ENCODE measurements around the gene ZNF385C. TPM values are rescaled to one million over a fixed set of nuclear protein-coding genes. Genes with fewer than 3 reads are reported as not detected.

ZNF385C gene
- total RNA-seq, 1 experiment from 2014 or later: 2.8 TPM

DNA sequence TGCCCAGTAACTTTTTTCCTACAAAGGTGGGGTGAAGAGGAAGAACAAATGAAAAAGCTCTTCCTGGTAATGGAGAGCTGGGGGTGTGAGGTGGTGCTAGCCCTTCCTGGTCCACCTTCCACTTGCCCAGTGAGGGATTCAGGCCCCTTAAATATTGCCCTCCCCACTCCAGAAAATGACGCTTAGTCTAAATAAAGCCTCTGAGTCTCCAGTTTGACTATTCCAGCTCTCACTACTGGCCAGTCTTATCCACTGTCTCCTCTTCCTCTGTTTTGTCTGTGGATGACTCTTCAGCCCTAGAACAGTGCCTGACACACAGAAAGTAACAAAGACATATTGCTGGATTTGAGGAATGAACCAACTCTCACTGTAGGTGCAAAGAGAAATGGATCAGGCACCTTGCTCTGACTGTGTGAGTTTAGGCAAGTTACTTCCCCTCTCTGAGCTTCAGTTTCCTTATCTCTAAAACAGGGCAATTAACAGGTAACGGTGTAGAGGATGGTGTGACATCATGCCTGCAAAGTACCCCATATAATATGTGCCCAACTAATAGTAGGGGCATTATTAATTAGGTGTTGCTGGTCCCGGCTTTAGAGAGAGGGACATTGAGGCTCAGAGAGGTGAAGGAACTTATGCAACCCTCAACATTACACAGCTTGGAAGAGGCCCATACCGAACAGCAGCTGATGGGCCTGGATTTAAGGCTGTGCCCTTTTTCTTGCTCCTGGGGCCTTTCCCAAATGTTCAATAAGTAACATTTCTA lies 21.3 kb downstream of the ZNF385C start:
- Histone ChIP-seq H2BK120ac (ENCODE audit: low read depth, low read length, poor library complexity, severe bottlenecking) (no peak overlapping the region), H3K27ac (ENCODE audit: insufficient read length, low read depth, low read length) (no peak overlapping the region), H3K4me1 (ENCODE audit: insufficient read depth, low read length) (no peaks in the 10 kb centered on the region), H3K23ac (ENCODE audit: insufficient read length, low read depth, low read length) (no peak overlapping the region), H2BK15ac (ENCODE audit: low read depth, low read length) (no peak overlapping the region), H3K18ac (ENCODE audit: insufficient read length, low read depth, low read length) (no peak overlapping the region), H3T11ph (ENCODE audit: low read length) (no peak overlapping the region), H3K9me3 (ENCODE audit: control insufficient read depth, low read depth, low read length) (no peaks in the 10 kb centered on the region), H3K23me2 (ENCODE audit: insufficient read length, low read depth, low read length, poor library complexity, severe bottlenecking) (peaks cover 6% of the 10 kb centered on the region), H3K9ac (ENCODE audit: extremely low read depth, insufficient read length, low read length) (no peak overlapping the region), H2AK5ac (ENCODE audit: insufficient read length, low read length) (no peak overlapping the region), H3K4me2 (ENCODE audit: insufficient read depth, insufficient read length, low read length) (no peak overlapping the region), H3K14ac (ENCODE audit: insufficient read depth, low read length) (no peak overlapping the region), H3K4ac (ENCODE audit: low read depth, low read length) (no peak overlapping the region), H4K20me1 (ENCODE audit: control insufficient read depth, insufficient read depth, insufficient read length) (no peaks in the 10 kb centered on the region), H3K56ac (ENCODE audit: insufficient read length, low read depth, low read length) (no peak overlapping the region), H3K27me3 (ENCODE audit: insufficient read depth, low read length) (no peaks in the 10 kb centered on the region), H3K79me2 (ENCODE audit: insufficient read depth, low read length) (no peaks in the 10 kb centered on the region), H2AFZ (ENCODE audit: low read length) (no peak overlapping the region), H4K5ac (ENCODE audit: insufficient read length, low read depth, low read length) (no peak overlapping the region), H2BK5ac (ENCODE audit: insufficient read length, low read length) (no peak overlapping the region), H3K79me1 (ENCODE audit: insufficient read depth, low read depth, low read length, poor library complexity, severe bottlenecking) (no peaks in the 10 kb centered on the region), H4K91ac (ENCODE audit: insufficient read length, low read depth, low read length) (no peak overlapping the region), H2BK12ac (ENCODE audit: insufficient read length, low read depth, low read length) (no peak overlapping the region), H4K8ac (replicated peaks; ENCODE audit: insufficient read length, low read depth, low read length) (no peak overlapping the region), H2BK20ac (ENCODE audit: low read depth, low read length, poor library complexity, severe bottlenecking) (no peak overlapping the region)
- WGBS (ENCODE audit: extremely low coverage, insufficient read length, low lambda C conversion rate): no CpG with 5 or more reads among the region's 4 CpGs
- TF ChIP-seq, protein P1, sequence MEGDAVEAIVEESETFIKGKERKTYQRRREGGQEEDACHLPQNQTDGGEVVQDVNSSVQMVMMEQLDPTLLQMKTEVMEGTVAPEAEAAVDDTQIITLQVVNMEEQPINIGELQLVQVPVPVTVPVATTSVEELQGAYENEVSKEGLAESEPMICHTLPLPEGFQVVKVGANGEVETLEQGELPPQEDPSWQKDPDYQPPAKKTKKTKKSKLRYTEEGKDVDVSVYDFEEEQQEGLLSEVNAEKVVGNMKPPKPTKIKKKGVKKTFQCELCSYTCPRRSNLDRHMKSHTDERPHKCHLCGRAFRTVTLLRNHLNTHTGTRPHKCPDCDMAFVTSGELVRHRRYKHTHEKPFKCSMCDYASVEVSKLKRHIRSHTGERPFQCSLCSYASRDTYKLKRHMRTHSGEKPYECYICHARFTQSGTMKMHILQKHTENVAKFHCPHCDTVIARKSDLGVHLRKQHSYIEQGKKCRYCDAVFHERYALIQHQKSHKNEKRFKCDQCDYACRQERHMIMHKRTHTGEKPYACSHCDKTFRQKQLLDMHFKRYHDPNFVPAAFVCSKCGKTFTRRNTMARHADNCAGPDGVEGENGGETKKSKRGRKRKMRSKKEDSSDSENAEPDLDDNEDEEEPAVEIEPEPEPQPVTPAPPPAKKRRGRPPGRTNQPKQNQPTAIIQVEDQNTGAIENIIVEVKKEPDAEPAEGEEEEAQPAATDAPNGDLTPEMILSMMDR (conservative IDR thresholded peaks at IDR 0.05): no peak
- no peaks in the 10 kb centered on the region for H3K9me3 Mint-ChIP-seq
- DNase-seq: no peak
- peaks cover 9 to 18% of the 10 kb centered on the region in 2 experiments for H3K4me1 Mint-ChIP-seq
- H3K27ac Mint-ChIP-seq: no peak overlapping the region
- H3K36me3 Mint-ChIP-seq (ENCODE audit: insufficient read depth in 1 of 3, low read depth in 3 of 3): no peaks in the 10 kb centered on the region; a peak in 1 of 7 replicates
- H3K4me3 Mint-ChIP-seq: no peak overlapping the region
- H3K27me3 Mint-ChIP-seq (ENCODE audit: low read depth): peaks cover 6% of the 10 kb centered on the region

Data from H9 (cell line).